WTC11 (cell line): ENCODE measurements around the gene DYSF. TPM values are rescaled to one million over a fixed set of nuclear protein-coding genes. Genes with fewer than 3 reads are reported as not detected.

ENCODE experiments used
- ATAC-seq: fragments of 200-7000 bp; cut with Tn5 transposase; 2 replicates; pipeline ENCODE4 v1.10.0; 2021; ENCODE audit warnings: mild to moderate bottlenecking, moderate library complexity
- CTCF ChIA-PET: fragments of 300-600 bp; sonication (Branson Sonifier 250); formaldehyde crosslinking; loops from one replicate; lab custom pipeline; 2021; ENCODE audit warnings: antibody characterized with exemption; lab: Charles Lee
- POLR2A ChIA-PET: fragments of 350-600 bp; sonication (Branson Sonifier 250); formaldehyde crosslinking; loops from one replicate; lab custom pipeline; 2021; ENCODE audit warnings: antibody characterized with exemption; lab: Charles Lee
- DNase-seq: peaks from one replicate; pipeline ENCODE4 v3.0.0; 2021; ENCODE audit warnings: low spot score
- H3K27ac Mint-ChIP-seq: 2 replicates; pipeline ENCODE4 v1.8.0; 2021; ENCODE audit warnings: mixed read lengths
- H3K27me3 Mint-ChIP-seq: 2 replicates; pipeline ENCODE4 v1.8.0; 2021; ENCODE audit warnings: low read depth, mild to moderate bottlenecking, moderate library complexity, mixed read lengths
- H3K36me3 Mint-ChIP-seq: 2 replicates; pipeline ENCODE4 v1.8.0; 2021; ENCODE audit warnings: mixed read lengths
- H3K4me1 Mint-ChIP-seq: 2 replicates; pipeline ENCODE4 v1.8.0; 2022; ENCODE audit warnings: mixed read lengths
- H3K4me3 Mint-ChIP-seq: 2 replicates; pipeline ENCODE4 v1.8.0; 2021; ENCODE audit warnings: mild to moderate bottlenecking, moderate library complexity, mixed read lengths
- H3K9me3 Mint-ChIP-seq: 2 replicates; pipeline ENCODE4 v1.8.0; 2021; ENCODE audit warnings: mixed read lengths
- AR ChIP-seq: fragments of 250-450 bp; sonication (Bioruptor Pico); IDR thresholded peaks from 2 replicates; pipeline ENCODE4 v1.9.0; 2021; ENCODE audit warnings: mild to moderate bottlenecking
- ATF3 ChIP-seq: sonication (generic); formaldehyde crosslinking; conservative IDR thresholded peaks from 2 replicates; pipeline ENCODE4 v1.8.1; 2022; ENCODE audit warnings: mild to moderate bottlenecking, missing genetic modification reagents
- CREB1 ChIP-seq: sonication (generic); formaldehyde crosslinking; IDR thresholded peaks from 2 replicates; pipeline ENCODE4 v1.8.0; 2023; ENCODE audit warnings: mild to moderate bottlenecking, missing genetic modification reagents
- CTCF ChIP-seq: fragments of 200-600 bp; IDR thresholded peaks from 2 replicates; pipeline ENCODE4 v1.8.0; 2022; ENCODE audit warnings: antibody characterized with exemption
- ELF4 ChIP-seq: sonication (generic); formaldehyde crosslinking; IDR thresholded peaks from 2 replicates; pipeline ENCODE4 v1.8.1; 2022; ENCODE audit warnings: low read depth, mild to moderate bottlenecking, moderate library complexity, missing genetic modification reagents
- EMX1 ChIP-seq: fragments of 250-450 bp; sonication (Bioruptor Pico); IDR thresholded peaks from 2 replicates; pipeline ENCODE4 v1.8.0; 2021; ENCODE audit warnings: mild to moderate bottlenecking
- ERG ChIP-seq: fragments of 250-450 bp; sonication (Bioruptor Pico); IDR thresholded peaks from 2 replicates; pipeline ENCODE4 v1.8.0; 2021; ENCODE audit warnings: mild to moderate bottlenecking
- FOXJ3 ChIP-seq: sonication (generic); formaldehyde crosslinking; IDR thresholded peaks from 2 replicates; pipeline ENCODE4 v1.9.0; 2021; ENCODE audit warnings: missing genetic modification reagents, mild to moderate bottlenecking, borderline replicate concordance
- KAT7 ChIP-seq: sonication (generic); formaldehyde crosslinking; IDR thresholded peaks from 2 replicates; pipeline ENCODE4 v1.8.1; 2023; ENCODE audit warnings: missing genetic modification reagents, mild to moderate bottlenecking, borderline replicate concordance
- OVOL2 ChIP-seq: fragments of 250-450 bp; sonication (Bioruptor Pico); IDR thresholded peaks from 2 replicates; pipeline ENCODE4 v1.9.0; 2021; ENCODE audit warnings: mild to moderate bottlenecking, borderline replicate concordance
- PRDM15 ChIP-seq: sonication (generic); formaldehyde crosslinking; IDR thresholded peaks from 2 replicates; pipeline ENCODE4 v1.8.0; 2022; ENCODE audit warnings: missing genetic modification reagents
- PRRX2 ChIP-seq: fragments of 250-450 bp; sonication (Bioruptor Pico); IDR thresholded peaks from 2 replicates; pipeline ENCODE4 v1.8.0; 2021; ENCODE audit warnings: mild to moderate bottlenecking
- SMAD3 ChIP-seq: sonication (generic); formaldehyde crosslinking; IDR thresholded peaks from 2 replicates; pipeline ENCODE4 v1.8.0; 2022; ENCODE audit warnings: missing genetic modification reagents, mild to moderate bottlenecking, borderline replicate concordance
- SOX15 ChIP-seq: fragments of 250-450 bp; sonication (Bioruptor Pico); IDR thresholded peaks from 2 replicates; pipeline ENCODE4 v1.9.0; 2021; ENCODE audit warnings: mild to moderate bottlenecking
- SP1 ChIP-seq: sonication (generic); formaldehyde crosslinking; conservative IDR thresholded peaks from 2 replicates; pipeline ENCODE4 v1.8.1; 2022; ENCODE audit warnings: missing genetic modification reagents
- ZNF138 ChIP-seq: sonication (generic); formaldehyde crosslinking; conservative IDR thresholded peaks from 2 replicates; pipeline ENCODE4 v1.8.1; 2022; ENCODE audit warnings: mild to moderate bottlenecking, moderate library complexity, missing genetic modification reagents
- ZNF263 ChIP-seq: sonication (generic); formaldehyde crosslinking; IDR thresholded peaks from 2 replicates; pipeline ENCODE4 v1.8.1; 2022; ENCODE audit warnings: low read depth, mild to moderate bottlenecking, moderate library complexity, missing genetic modification reagents
- ZNF671 ChIP-seq: fragments of 250-450 bp; sonication (Bioruptor Pico); IDR thresholded peaks from 2 replicates; pipeline ENCODE4 v1.8.0; 2021; ENCODE audit warnings: mild to moderate bottlenecking
- total RNA-seq: library from RNA; stranded (reverse); gene quantifications from 3 replicates; pipeline ENCODE4 v1.2.3, GENCODE V29; 2021
- TF ChIP-seq, protein P1 (sequence below): sonication (generic); formaldehyde crosslinking; IDR thresholded peaks from 2 replicates; pipeline ENCODE4 v1.8.1; 2022; ENCODE audit warnings: low read depth, missing genetic modification reagents, borderline replicate concordance
- TF ChIP-seq, protein P2 (sequence below): sonication (generic); formaldehyde crosslinking; IDR thresholded peaks from 2 replicates; pipeline ENCODE4 v1.8.0; 2022; ENCODE audit warnings: mild to moderate bottlenecking, missing genetic modification reagents
- TF ChIP-seq, protein P3 (sequence below): sonication (generic); formaldehyde crosslinking; IDR thresholded peaks from 2 replicates; pipeline ENCODE4 v1.8.1; 2023; ENCODE audit warnings: mild to moderate bottlenecking, missing genetic modification reagents, moderate library complexity
- TF ChIP-seq, protein P4 (sequence below): sonication (generic); formaldehyde crosslinking; IDR thresholded peaks from 2 replicates; pipeline ENCODE4 v1.8.1; 2023; ENCODE audit warnings: mild to moderate bottlenecking, missing genetic modification reagents, moderate library complexity

The DYSF gene
- total RNA-seq, 1 experiment from 2014 or later: 14.8 TPM

DNA sequence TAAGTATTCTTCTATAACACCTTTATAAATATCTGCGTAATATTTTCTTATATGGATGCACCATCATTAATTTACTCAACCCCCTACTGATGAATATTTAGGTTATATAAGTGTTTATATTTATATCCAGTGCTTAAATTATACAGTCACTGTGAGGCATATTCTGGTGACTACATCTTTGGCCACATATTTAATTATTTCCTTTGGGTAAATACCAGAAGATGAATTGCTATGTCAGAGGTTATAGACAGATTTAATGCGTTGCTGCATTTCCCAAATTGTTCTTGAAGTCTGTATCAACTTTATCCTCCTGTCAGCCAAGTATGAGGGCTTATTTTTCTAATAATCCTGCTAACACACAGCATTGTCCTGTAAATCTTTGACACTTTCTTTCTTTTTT lies 18.7 kb downstream of the DYSF start:
- H3K36me3 Mint-ChIP-seq: no peaks in the 10 kb centered on the region
- no peak overlapping the region for H3K4me3 Mint-ChIP-seq
- no peaks in the 10 kb centered on the region for H3K9me3 Mint-ChIP-seq
- ChIA-PET POLR2A (no interaction called here), CTCF (no interaction called here)
- no peak for DNase-seq
- peaks cover 24% of the 10 kb centered on the region for H3K27me3 Mint-ChIP-seq
- no peak for ATAC-seq
- H3K4me1 Mint-ChIP-seq: peaks cover 18% of the 10 kb centered on the region
- no peak overlapping the region for H3K27ac Mint-ChIP-seq
- TF ChIP-seq ZNF671 (CRISPR knock-in tag) (no peak), ATF3 (CRISPR knock-in tag) (no peak), PRRX2 (CRISPR knock-in tag) (no peak), KAT7 (CRISPR knock-in tag) (no peak), EMX1 (no peak), SP1 (CRISPR knock-in tag) (no peak)
- TF ChIP-seq, protein P1, sequence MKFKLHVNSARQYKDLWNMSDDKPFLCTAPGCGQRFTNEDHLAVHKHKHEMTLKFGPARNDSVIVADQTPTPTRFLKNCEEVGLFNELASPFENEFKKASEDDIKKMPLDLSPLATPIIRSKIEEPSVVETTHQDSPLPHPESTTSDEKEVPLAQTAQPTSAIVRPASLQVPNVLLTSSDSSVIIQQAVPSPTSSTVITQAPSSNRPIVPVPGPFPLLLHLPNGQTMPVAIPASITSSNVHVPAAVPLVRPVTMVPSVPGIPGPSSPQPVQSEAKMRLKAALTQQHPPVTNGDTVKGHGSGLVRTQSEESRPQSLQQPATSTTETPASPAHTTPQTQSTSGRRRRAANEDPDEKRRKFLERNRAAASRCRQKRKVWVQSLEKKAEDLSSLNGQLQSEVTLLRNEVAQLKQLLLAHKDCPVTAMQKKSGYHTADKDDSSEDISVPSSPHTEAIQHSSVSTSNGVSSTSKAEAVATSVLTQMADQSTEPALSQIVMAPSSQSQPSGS (CRISPR knock-in tag): no peak

- H3K9me3 Mint-ChIP-seq: peaks cover 5% of the 10 kb centered on the region
Observed at GRCh38 chr2:71473346-71474031, 20.1 kb downstream of the DYSF start.

More at GRCh38 chr2:71473346-71474031, 20.1 kb downstream of the DYSF start:
- TF ChIP-seq OVOL2 (CRISPR knock-in tag) (no peak), ZNF263 (CRISPR knock-in tag) (no peak), ERG (CRISPR knock-in tag) (no peak), ELF4 (CRISPR knock-in tag) (no peak), SOX15 (CRISPR knock-in tag) (no peak), ZNF138 (no peak), SMAD3 (CRISPR knock-in tag) (no peak), FOXJ3 (CRISPR knock-in tag) (no peak), PRDM15 (CRISPR knock-in tag) (no peak), CREB1 (no peak), CTCF (no peak), AR (CRISPR knock-in tag) (no peak)
- TF ChIP-seq, protein P2, sequence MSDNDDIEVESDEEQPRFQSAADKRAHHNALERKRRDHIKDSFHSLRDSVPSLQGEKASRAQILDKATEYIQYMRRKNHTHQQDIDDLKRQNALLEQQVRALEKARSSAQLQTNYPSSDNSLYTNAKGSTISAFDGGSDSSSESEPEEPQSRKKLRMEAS (CRISPR knock-in tag): no peak
- TF ChIP-seq, protein P3, sequence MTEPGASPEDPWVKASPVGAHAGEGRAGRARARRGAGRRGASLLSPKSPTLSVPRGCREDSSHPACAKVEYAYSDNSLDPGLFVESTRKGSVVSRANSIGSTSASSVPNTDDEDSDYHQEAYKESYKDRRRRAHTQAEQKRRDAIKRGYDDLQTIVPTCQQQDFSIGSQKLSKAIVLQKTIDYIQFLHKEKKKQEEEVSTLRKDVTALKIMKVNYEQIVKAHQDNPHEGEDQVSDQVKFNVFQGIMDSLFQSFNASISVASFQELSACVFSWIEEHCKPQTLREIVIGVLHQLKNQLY: no peak
- TF ChIP-seq, protein P4, sequence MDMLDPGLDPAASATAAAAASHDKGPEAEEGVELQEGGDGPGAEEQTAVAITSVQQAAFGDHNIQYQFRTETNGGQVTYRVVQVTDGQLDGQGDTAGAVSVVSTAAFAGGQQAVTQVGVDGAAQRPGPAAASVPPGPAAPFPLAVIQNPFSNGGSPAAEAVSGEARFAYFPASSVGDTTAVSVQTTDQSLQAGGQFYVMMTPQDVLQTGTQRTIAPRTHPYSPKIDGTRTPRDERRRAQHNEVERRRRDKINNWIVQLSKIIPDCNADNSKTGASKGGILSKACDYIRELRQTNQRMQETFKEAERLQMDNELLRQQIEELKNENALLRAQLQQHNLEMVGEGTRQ (CRISPR knock-in tag): no peak
- Mint-ChIP-seq H3K27ac (no peak overlapping the region; the same call in 1 of the 2 replicates), H3K4me3 (no peak overlapping the region), H3K4me1 (peaks cover 13% of the 10 kb centered on the region), H3K36me3 (peaks cover 4% of the 10 kb centered on the region; the same call in 1 of the 2 replicates), H3K27me3 (peaks cover 9% of the 10 kb centered on the region)
- CTCF ChIA-PET: interaction anchor here (1.1 kb wide), 2 partner anchors 9 to 13 kb away, joined by 3 to 4 read pairs; no protein-coding TSS in a partner anchor
- POLR2A ChIA-PET: no interaction called here
- ATAC-seq (no peak), DNase-seq (no peak)
